Esophagus squamous epithelium (tissue), 5 donors: ENCODE data around the gene CDK11A. TPM values are rescaled to one million over a fixed set of nuclear protein-coding genes. Genes with fewer than 3 reads are reported as not detected.
A peak's percentile ranks its signal among the peaks of the same experiment; 100 is the strongest.
"Not testable (repeated sequence)": the region's sequence is repeated elsewhere in the genome, so short reads cannot be mapped to it uniquely, and the experiment has no call there.

Experiments used
- DNase-seq: peaks from one replicate; lab custom pipeline; 2025; lab: John Stamatoyannopoulos, UW
- H3K27ac ChIP-seq, 4 donors: fragments of 200-600 bp; sonication (generic); one replicate each; pipeline ENCODE4 v1.5.1; 2016 to 2019; ENCODE audit warnings: mild to moderate bottlenecking in 1 of 4
- H3K27me3 ChIP-seq, 4 donors: fragments of 200-600 bp; sonication (generic); 1 replicate in 3 of 4; 2 replicates in 1 of 4; pipeline versions ENCODE4 v1.5.1 to v1.6.0; 2017 to 2021; ENCODE audit warnings: antibody characterized with exemption in 1 of 4
- H3K36me3 ChIP-seq, 3 donors: fragments of 200-600 bp; sonication (generic); one replicate each; pipeline ENCODE4 v1.5.1; 2016 to 2019
- H3K4me1 ChIP-seq, 3 donors: fragments of 200-600 bp; sonication (generic); one replicate each; pipeline ENCODE4 v1.5.1; 2017 to 2019
- H3K4me3 ChIP-seq, 4 donors: fragments of 200-600 bp; sonication (generic); 1 replicate in 3 of 4; 2 replicates in 1 of 4; pipeline ENCODE4 v1.5.1; 2016 to 2019; ENCODE audit warnings: mild to moderate bottlenecking in 2 of 4, moderate library complexity in 1 of 4
- H3K9me3 ChIP-seq, 3 donors: fragments of 200-600 bp; sonication (generic); one replicate each; pipeline ENCODE4 v1.5.1; 2016 to 2019
- POLR2A ChIP-seq, 4 donors: fragments of 450-650 bp; IDR thresholded peaks; one replicate each; pipeline ENCODE4 v1.6.1; 2017; ENCODE audit warnings: antibody characterized with exemption in 4 of 4, mild to moderate bottlenecking in 4 of 4, moderate library complexity in 3 of 4
- WGBS, 2 donors: methylation state at CpG; one replicate each; pipeline ENCODE4 v1.1.5; 2018; 5-methylcytosine and 5-hydroxymethylcytosine counted together
- intact Hi-C: fragments of 100-400 bp; cut with DNase I; formaldehyde crosslinking; loops from one replicate; pipeline ENCODE4 v1.15.0; 2022
- total RNA-seq, 4 donors: library from RNA; depleted of rRNA; stranded (reverse); fragments of >200 nt; gene quantifications; one replicate each; pipeline ENCODE4 v1.1.0, GENCODE V29; 2016
- TF ChIP-seq, protein P1 (sequence below), 6 experiments: fragments of 450-650 bp in 4 of 6; fragments of 200-600 bp in 2 of 6; sonication (generic) in 2 of 6; IDR thresholded peaks; one replicate each; pipeline ENCODE4 v1.5.1; 2016 to 2019; ENCODE audit warnings: antibody characterized with exemption in 6 of 6, mild to moderate bottlenecking in 4 of 6, moderate library complexity in 4 of 6
- donor health status: DM: yes; HTN: yes; CAD: no.

CDK11A gene
- total RNA-seq, 4 donors from 2014 or later = 12.7 to 32.2 (median 22.4) TPM

DNA sequence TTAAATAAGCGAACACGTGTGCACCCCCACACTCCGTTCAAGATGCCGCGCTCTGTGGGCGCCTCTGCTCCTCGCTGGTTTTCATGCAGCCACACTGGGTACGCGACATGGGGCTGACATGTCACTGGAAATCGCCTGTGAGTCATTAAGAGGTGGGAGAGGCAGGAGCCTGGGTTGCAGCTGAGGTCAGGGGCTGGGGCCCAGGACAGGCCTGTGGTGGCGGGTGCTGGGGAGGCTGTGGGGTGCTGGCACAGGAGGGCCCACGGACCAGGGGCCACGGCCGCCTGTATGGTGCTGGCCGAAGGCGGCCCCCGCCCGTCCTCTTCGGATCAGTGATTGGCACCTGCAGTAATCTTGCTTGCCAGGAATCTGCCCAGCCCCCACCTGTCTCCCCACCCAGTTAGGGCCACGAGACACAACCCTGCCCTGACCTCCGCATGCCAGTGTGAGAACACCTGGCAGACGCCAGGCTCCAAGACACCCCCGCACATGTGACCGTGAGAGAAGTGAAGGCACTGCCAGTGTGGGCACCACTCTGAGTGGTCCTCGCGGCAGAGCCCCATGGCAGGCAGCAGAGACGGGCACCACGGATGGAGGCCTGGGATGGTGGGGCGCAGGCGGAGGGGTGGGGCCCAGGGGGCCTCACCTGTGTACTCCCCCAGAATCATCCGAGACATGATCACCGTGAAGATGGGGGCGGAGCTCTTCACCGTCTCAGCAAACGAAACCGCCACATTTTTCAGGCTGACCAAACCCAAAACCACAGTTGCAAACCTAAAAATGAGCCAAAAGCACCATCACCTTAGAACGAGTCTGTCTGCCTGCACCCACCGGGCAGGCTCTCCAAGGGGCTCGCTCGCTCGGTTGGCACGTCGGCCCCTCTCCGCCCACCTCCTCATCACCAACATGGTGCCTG lies 13.8 kb upstream of the CDK11A start:
- intact Hi-C loops, H3K9me3 ChIP-seq, H3K4me3 ChIP-seq, DNase-seq, H3K27ac ChIP-seq, H3K27me3 ChIP-seq, H3K4me1 ChIP-seq: not testable (repeated sequence)
- peaks cover 0 to 52% (median 1%) of the 10 kb centered on the region in 3 donors for H3K36me3 ChIP-seq
- 69 to 89% methylated on average over 3 to 19 of the region's 44 CpGs for WGBS, 2 donors

DNA sequence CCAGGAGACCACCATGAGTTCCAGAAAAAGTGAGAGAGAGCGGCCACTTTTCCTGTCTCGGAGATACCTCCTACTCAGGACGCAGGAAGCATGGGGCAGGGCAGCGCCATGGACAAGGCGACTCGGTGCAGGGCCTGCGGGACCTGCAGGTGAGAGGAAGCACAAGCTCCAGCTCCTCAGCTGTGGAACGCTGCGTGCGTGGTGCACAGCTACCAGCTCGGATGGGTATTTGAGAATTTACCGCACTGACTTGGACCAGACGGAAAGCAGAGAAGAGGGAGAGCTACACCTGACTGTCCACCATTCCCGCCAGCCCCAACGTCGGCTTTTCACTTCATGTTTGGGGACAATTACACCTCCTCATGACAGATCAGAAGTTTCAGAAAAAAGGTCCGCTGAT lies 8.2 kb upstream of the CDK11A start:
- Histone ChIP-seq H3K36me3 (peaks cover 4 to 61% (median 22%) of the 10 kb centered on the region in 3 donors), H3K4me3 (no peak overlapping the region), H3K4me1 (no peaks in the 10 kb centered on the region), H3K27me3 (no peaks in the 10 kb centered on the region), H3K9me3 (no peaks in the 10 kb centered on the region), H3K27ac (no peak overlapping the region)
- no peak for DNase-seq
- intact Hi-C loops = no loop called here
- WGBS, 2 donors = 91 to 95% methylated on average over 16 to 17 of the region's 17 CpGs
- TF ChIP-seq, protein P1, sequence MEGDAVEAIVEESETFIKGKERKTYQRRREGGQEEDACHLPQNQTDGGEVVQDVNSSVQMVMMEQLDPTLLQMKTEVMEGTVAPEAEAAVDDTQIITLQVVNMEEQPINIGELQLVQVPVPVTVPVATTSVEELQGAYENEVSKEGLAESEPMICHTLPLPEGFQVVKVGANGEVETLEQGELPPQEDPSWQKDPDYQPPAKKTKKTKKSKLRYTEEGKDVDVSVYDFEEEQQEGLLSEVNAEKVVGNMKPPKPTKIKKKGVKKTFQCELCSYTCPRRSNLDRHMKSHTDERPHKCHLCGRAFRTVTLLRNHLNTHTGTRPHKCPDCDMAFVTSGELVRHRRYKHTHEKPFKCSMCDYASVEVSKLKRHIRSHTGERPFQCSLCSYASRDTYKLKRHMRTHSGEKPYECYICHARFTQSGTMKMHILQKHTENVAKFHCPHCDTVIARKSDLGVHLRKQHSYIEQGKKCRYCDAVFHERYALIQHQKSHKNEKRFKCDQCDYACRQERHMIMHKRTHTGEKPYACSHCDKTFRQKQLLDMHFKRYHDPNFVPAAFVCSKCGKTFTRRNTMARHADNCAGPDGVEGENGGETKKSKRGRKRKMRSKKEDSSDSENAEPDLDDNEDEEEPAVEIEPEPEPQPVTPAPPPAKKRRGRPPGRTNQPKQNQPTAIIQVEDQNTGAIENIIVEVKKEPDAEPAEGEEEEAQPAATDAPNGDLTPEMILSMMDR (IDR thresholded peaks at IDR 0.05) = no peak
- TF ChIP-seq POLR2A (IDR thresholded peaks at IDR 0.05) = no peak

DNA sequence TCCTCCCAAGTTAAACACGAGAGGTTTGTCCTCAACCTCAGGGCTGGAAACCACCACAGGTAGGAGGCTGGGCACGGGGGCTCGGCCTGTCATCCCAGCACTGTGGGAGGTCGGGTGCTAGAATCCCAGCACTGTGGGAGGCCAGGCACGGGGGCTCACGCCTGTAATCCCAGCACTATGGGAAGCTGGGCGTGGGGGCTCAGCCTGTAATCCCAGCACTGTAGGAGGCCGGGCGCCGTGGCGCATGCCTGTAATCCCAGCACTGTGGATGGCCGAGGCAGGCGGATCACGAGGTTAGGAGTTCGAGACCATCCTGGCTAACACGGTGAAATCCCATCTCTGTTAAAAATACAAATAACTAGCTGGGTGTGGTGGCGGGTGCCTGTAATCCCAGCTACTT lies 6.7 kb upstream of the CDK11A start:
- 94 to 95% methylated on average over 5 to 8 of the region's 17 CpGs for WGBS, 2 donors
- H3K4me3 ChIP-seq = no peak overlapping the region
- H3K27me3 ChIP-seq = no peaks in the 10 kb centered on the region
- H3K27ac ChIP-seq = no peak overlapping the region
- no peaks in the 10 kb centered on the region for H3K4me1 ChIP-seq
- TF ChIP-seq POLR2A (IDR thresholded peaks at IDR 0.05) = no peak
- TF ChIP-seq, protein P1 (IDR thresholded peaks at IDR 0.05) = no peak
- no peak for DNase-seq
- H3K36me3 ChIP-seq = peaks cover 4 to 54% (median 22%) of the 10 kb centered on the region in 3 donors
- no peaks in the 10 kb centered on the region for H3K9me3 ChIP-seq
- intact Hi-C loops = no loop called here

DNA sequence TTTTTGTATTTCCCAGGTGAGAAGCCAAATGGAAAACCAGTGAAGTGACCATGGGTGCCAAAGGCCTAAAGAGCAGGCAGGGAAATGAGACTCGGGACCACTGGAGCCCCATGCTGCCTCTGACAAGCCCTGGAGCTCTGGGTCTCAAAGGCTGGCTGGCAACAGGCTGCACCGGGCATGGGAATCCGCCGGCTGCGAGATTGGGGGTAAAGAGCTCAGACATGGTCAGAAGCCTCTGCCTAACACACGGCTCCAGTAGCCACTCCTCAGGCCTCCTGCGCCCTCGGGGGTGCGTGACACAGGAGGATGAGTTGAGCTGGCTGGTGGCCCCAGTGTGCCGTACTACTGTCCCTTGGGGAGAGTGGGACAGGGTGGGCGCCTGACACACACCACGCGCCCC lies 6.1 kb upstream of the CDK11A start:
- H3K4me1 ChIP-seq, H3K4me3 ChIP-seq, H3K9me3 ChIP-seq, H3K27me3 ChIP-seq, DNase-seq, H3K27ac ChIP-seq, intact Hi-C loops: not testable (repeated sequence)
- H3K36me3 ChIP-seq = peaks cover 4 to 52% (median 22%) of the 10 kb centered on the region in 3 donors
- no CpG with 5 or more reads among the region's 13 CpGs for WGBS, 2 donors

DNA sequence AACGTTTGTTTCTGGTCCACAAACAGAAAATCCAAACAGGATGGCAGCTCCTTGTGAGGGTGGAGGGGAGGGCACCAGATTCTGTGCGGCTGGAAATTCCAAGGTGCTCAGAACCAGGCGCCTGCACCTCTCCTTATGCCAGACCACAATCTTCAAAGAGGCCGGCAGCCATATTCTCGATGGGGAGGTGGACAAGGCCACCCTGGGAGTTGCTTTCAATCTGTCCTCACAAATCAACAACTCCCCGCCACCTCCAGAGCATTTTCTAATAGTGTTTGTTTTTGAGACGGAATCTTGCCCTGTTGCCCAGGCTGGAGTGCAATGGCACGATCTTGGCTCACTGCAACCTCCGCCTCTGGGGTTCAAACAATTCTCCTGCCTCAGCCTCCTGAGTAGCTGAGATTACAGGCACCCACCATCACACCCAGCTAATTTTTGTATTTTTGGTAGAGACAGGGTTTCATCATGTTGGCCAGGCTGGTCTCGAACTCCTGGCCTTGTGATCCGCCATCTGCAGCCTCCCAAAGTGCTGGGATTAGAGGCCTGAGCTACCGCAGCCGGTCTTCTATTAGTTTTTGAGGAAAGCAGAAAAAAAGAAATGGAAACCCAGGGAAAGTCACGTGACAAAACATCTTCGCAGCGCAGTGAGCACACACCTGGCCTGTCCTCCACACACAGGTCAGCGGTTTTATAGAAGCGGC lies 5.1 kb upstream of the CDK11A start:
- peak overlapping the region in 2 of 4 donors; percentile 4 to 59 for H3K27ac ChIP-seq
- H3K4me3 ChIP-seq, intact Hi-C loops, H3K4me1 ChIP-seq, H3K27me3 ChIP-seq, DNase-seq, H3K9me3 ChIP-seq: not testable (repeated sequence)
- peaks cover 4 to 42% (median 22%) of the 10 kb centered on the region in 3 donors for H3K36me3 ChIP-seq
- 91 to 100% methylated on average over 2 to 14 of the region's 18 CpGs for WGBS, 2 donors

DNA sequence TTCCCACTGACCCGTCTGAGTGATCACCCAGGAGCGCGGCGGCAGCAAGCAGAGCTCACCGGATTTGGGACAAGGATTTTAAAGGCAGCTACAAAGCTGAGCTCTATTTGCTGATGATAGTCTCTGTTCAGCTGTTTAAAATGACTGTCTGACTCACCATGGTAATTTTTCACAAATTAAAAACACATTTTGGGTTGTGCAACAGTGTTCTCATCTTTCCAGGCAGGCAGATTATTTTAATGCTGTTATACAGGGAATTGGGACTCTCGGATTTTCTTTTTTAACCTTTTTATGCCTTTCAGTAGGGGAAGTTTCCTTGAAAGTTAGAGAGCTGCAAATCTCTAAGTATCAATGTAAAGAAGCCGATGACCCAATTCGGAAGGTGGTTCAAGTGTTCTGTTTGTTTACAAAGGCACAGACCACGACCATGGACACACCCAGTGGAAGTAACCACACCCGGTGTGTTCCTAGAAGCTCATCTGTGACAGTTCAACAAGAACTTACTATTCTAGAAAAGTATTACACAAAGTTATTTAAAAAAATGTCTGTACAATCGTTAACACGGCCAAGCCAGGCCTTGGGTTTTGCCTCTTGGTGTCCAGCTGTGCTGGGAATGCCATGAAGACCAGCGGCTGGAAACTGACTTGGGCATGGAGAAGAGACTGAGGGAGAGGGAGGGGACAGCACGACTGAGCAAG lies 4.3 kb upstream of the CDK11A start:
- DNase-seq, intact Hi-C loops: not testable (repeated sequence)
- 40 to 45% methylated on average over 6 to 9 of the region's 14 CpGs for WGBS, 2 donors

DNA sequence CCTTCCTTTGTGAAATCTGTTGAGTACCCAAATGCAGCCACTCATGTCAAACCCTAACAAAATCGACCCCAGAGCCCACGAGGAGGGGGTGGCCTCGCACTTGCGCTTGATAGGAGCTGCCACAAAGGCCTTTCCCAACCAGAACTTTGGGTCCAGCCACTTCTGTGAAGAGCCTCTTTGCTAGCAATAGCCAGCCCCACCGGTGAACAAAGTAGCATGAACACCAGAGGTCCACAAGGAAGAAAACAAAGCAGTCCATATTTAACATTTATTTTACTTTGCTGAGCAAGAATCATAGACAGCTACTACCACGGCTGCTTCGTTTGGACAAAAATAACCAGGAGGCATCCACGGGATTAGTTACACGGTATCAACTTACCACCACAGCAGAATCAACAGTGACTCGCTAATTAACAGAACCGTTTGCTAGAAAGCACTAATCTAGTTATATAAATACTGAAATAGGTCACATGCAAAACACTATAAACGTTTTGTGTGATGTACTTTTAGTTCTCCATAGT lies 3.0 kb upstream of the CDK11A start:
- H3K9me3 ChIP-seq, H3K4me3 ChIP-seq, H3K4me1 ChIP-seq, intact Hi-C loops, H3K27me3 ChIP-seq, DNase-seq: not testable (repeated sequence)
- H3K36me3 ChIP-seq = peaks cover 2 to 21% (median 13%) of the 10 kb centered on the region in 3 donors
- WGBS, 2 donors = 68 to 76% methylated on average over 7 to 10 of the region's 12 CpGs
- H3K27ac ChIP-seq = peak overlapping the region in 1 of 4 donors; percentile 2

More for the DNA sequence above, 4.3 kb upstream of the CDK11A start:
- peaks cover 4 to 34% (median 22%) of the 10 kb centered on the region in 3 donors for H3K36me3 ChIP-seq
- H3K4me3 ChIP-seq, H3K27me3 ChIP-seq, H3K4me1 ChIP-seq, H3K9me3 ChIP-seq: not testable (repeated sequence)
- H3K27ac ChIP-seq = peak overlapping the region in 3 of 4 donors; percentile 4 to 59 (median 46)

DNA sequence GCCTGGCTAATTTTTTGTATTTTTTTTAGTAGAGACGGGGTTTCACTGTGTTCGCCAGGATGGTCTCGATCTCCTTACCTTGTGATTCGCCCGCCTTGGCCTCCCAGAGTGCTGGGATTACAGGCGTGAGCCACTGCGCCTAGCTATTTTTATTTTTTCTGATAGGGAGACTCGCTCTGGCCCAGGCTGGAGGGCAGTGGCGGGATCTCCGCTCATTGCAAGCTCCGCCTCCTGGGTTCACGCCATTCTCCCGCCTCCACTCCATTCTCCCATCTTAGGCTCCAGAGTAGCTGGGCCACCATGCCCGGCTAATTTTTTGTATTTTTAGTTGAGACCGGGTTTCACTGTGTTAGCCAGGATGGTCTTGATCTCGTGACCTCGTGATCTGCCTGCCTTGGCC lies 1.9 kb upstream of the CDK11A start:
- H3K27ac ChIP-seq, H3K4me3 ChIP-seq, intact Hi-C loops, DNase-seq, H3K9me3 ChIP-seq, H3K27me3 ChIP-seq, H3K4me1 ChIP-seq: not testable (repeated sequence)
- H3K36me3 ChIP-seq = peaks cover 0 to 15% (median 7%) of the 10 kb centered on the region in 3 donors
- WGBS, 2 donors = 95 to 97% methylated on average over 16 to 17 of the region's 17 CpGs
